Uterus (tissue), 2 donors: Measurements from ENCODE around the gene CORO1C.

Source experiments
- POLR2A ChIP-seq, 2 donors: fragments of 450-650 bp; IDR thresholded peaks; one replicate each; pipeline ENCODE4 v1.6.1; 2016; ENCODE audit warnings: antibody characterized with exemption in 2 of 2, mild to moderate bottlenecking in 1 of 2, moderate library complexity in 1 of 2
- TF ChIP-seq, protein P1 (sequence below), 4 experiments: fragments of 200-600 bp in 2 of 4; fragments of 450-650 bp in 2 of 4; sonication (generic) in 2 of 4; IDR thresholded peaks; one replicate each; pipeline ENCODE4 v1.5.1; 2016 to 2019; ENCODE audit warnings: antibody characterized with exemption in 4 of 4, mild to moderate bottlenecking in 2 of 4, moderate library complexity in 1 of 4

GRCh38 chr12:108637222-108637971 lies 93.9 kb downstream of the CORO1C start:
- TF ChIP-seq, protein P1, sequence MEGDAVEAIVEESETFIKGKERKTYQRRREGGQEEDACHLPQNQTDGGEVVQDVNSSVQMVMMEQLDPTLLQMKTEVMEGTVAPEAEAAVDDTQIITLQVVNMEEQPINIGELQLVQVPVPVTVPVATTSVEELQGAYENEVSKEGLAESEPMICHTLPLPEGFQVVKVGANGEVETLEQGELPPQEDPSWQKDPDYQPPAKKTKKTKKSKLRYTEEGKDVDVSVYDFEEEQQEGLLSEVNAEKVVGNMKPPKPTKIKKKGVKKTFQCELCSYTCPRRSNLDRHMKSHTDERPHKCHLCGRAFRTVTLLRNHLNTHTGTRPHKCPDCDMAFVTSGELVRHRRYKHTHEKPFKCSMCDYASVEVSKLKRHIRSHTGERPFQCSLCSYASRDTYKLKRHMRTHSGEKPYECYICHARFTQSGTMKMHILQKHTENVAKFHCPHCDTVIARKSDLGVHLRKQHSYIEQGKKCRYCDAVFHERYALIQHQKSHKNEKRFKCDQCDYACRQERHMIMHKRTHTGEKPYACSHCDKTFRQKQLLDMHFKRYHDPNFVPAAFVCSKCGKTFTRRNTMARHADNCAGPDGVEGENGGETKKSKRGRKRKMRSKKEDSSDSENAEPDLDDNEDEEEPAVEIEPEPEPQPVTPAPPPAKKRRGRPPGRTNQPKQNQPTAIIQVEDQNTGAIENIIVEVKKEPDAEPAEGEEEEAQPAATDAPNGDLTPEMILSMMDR (IDR thresholded peaks at IDR 0.05): no peak
- no peak for TF ChIP-seq POLR2A (IDR thresholded peaks at IDR 0.05)
